GM19099 (cell line): ENCODE measurements around the gene PRKCA.

Experiments used
- POLR2A ChIP-seq: IDR thresholded peaks from 3 replicates; pipeline ENCODE4 v1.6.1; 2011; ENCODE audit warnings: low read depth; ENCODE audit not compliant: insufficient read length; ENCODE audit errors: extremely low read depth

PRKCA gene

GRCh38 chr17:66855204-66855603, 552.8 kb downstream of the PRKCA start:
- no peak for TF ChIP-seq POLR2A

GRCh38 chr17:66858226-66859083, 556.0 kb downstream of the PRKCA start:
- no peak for TF ChIP-seq POLR2A

GRCh38 chr17:66859353-66859752, 556.9 kb downstream of the PRKCA start:
- no peak for TF ChIP-seq POLR2A

GRCh38 chr17:66860204-66860603, 557.8 kb downstream of the PRKCA start:
- TF ChIP-seq POLR2A: no peak
